GM12878 (cell line): ENCODE measurements around the gene MCFD2. TPM values are rescaled to one million over a fixed set of nuclear protein-coding genes. Genes with fewer than 3 reads are reported as not detected.

ENCODE experiments used
- ATAC-seq: fragments of 200-7000 bp; cut with Tn5 transposase; 3 replicates; pipeline ENCODE4 v1.9.1; 2020; ENCODE audit warnings: mild to moderate bottlenecking, moderate library complexity
- BruUV-seq: library from RNA; stranded (reverse); fragments of 400-500 nt; replicated peaks from 2 replicates; lab custom pipeline; 2021; lab: Mats Ljungman, UMichigan
- CTCF ChIA-PET: fragments of 300-600 bp; sonication (Branson Sonifier 250); formaldehyde crosslinking; extraction: SDS; loops from one replicate; lab custom pipeline; 2021; ENCODE audit warnings: inconsistent platforms; lab: Yijun Ruan, JAX
- POLR2A ChIA-PET: fragments of 350-600 bp; formaldehyde crosslinking; extraction: SDS; loops from one replicate; lab custom pipeline; 2021; ENCODE audit warnings: inconsistent platforms; lab: Charles Lee
- RAD21 ChIA-PET: fragments of 300-600 bp; sonication (Branson Sonifier 250); formaldehyde crosslinking; loops from one replicate; lab custom pipeline; 2023; ENCODE audit warnings: antibody characterized with exemption; ENCODE audit not compliant: unreplicated experiment; lab: Charles Lee
- SMC1A ChIA-PET: fragments of 300-600 bp; sonication (Branson Sonifier 250); formaldehyde crosslinking; loops from one replicate; lab custom pipeline; 2023; ENCODE audit not compliant: unreplicated experiment, uncharacterized antibody; lab: Charles Lee
- DNase-seq: peaks from one replicate; pipeline ENCODE4 v3.0.0-alpha.2; 2011; ENCODE audit warnings: low read depth, low spot score
- FAIRE-seq: peaks from 3 replicates; lab custom pipeline; 2011; peaks lifted over from hg19 to GRCh38; lab: Jason Lieb, UNC
- H2AFZ ChIP-seq: 2 replicates; pipeline ENCODE4 v1.6.0; 2011; ENCODE audit warnings: low read depth, low read length, control low read depth; ENCODE audit not compliant: control insufficient read depth
- H3K27ac ChIP-seq: 2 replicates; pipeline ENCODE4 v1.5.1; 2011; ENCODE audit warnings: control low read depth; ENCODE audit not compliant: control insufficient read depth, insufficient read depth
- H3K27me3 ChIP-seq, 2 experiments: replicated peaks in 1 of 2; 2 replicates each; pipeline versions ENCODE4 v1.6.0 to v1.6.1; 2011; ENCODE audit warnings: low read length in 1 of 2; ENCODE audit not compliant: control insufficient read depth in 2 of 2, insufficient read depth in 2 of 2
- H3K36me3 ChIP-seq, 2 experiments: 2 replicates each; pipeline ENCODE4 v1.5.1; 2011; ENCODE audit warnings: low read length in 1 of 2; ENCODE audit not compliant: control insufficient read depth in 2 of 2, insufficient read depth in 2 of 2
- H3K4me1 ChIP-seq: 2 replicates; pipeline ENCODE4 v1.6.1; 2011; ENCODE audit warnings: mild to moderate bottlenecking, low read length, moderate library complexity, mixed read lengths; ENCODE audit not compliant: control insufficient read depth, insufficient read depth
- H3K4me2 ChIP-seq: 2 replicates; pipeline ENCODE4 v1.6.0; 2011; ENCODE audit warnings: control low read depth; ENCODE audit not compliant: control insufficient read depth, insufficient read depth
- H3K4me3 ChIP-seq: fragments of 200-600 bp; sonication (generic); 2 replicates; pipeline ENCODE4 v1.5.1; 2016
- H3K79me2 ChIP-seq: 2 replicates; pipeline ENCODE4 v1.6.0; 2011; ENCODE audit warnings: low read length; ENCODE audit not compliant: control insufficient read depth, insufficient read depth
- H3K9ac ChIP-seq: 2 replicates; pipeline ENCODE4 v1.8.0; 2011; ENCODE audit warnings: low read length, control low read depth, mixed read lengths; ENCODE audit not compliant: control insufficient read depth, insufficient read depth
- H3K9me3 ChIP-seq: replicated peaks from 3 replicates; pipeline ENCODE4 v1.5.1; 2011; ENCODE audit warnings: mild to moderate bottlenecking, low read length; ENCODE audit not compliant: control insufficient read depth, insufficient read depth
- H4K20me1 ChIP-seq: 2 replicates; pipeline ENCODE4 v1.6.0; 2011; ENCODE audit not compliant: control insufficient read depth, insufficient read depth
- CEBPB ChIP-seq, 2 experiments: fragments of 150-350 bp in 1 of 2; IDR thresholded peaks; 2 replicates each; pipeline ENCODE4 v1.6.1; 2012 to 2014; ENCODE audit warnings: low read depth in 2 of 2, low read length in 2 of 2, borderline replicate concordance in 1 of 2, inconsistent platforms in 1 of 2
- CHD4 ChIP-seq: fragments of 200-600 bp; sonication (generic); IDR thresholded peaks from 2 replicates; pipeline ENCODE4 v1.6.1; 2016; ENCODE audit warnings: mild to moderate bottlenecking
- CUX1 ChIP-seq: IDR thresholded peaks from 2 replicates; pipeline ENCODE4 v1.6.1; 2012; ENCODE audit warnings: improper control_type of control experiment, low read depth, low read length; ENCODE audit not compliant: insufficient replicate concordance
- EGR1 ChIP-seq, 2 experiments: IDR thresholded peaks; 1 replicate in 1 of 2; 2 replicates in 1 of 2; pipeline ENCODE4 v1.6.1; 2011 to 2012; ENCODE audit warnings: low read depth in 2 of 2, low read length in 2 of 2, borderline replicate concordance in 1 of 2, mild to moderate bottlenecking in 1 of 2, moderate library complexity in 1 of 2
- EP300 ChIP-seq, 2 experiments: fragments of 150-350 bp in 1 of 2; IDR thresholded peaks; 2 replicates each; pipeline ENCODE4 v1.6.1; 2011 to 2012; ENCODE audit warnings: low read depth in 2 of 2, low read length in 2 of 2, borderline replicate concordance in 1 of 2, improper control_type of control experiment in 1 of 2, inconsistent platforms in 1 of 2; ENCODE audit not compliant: control insufficient read depth in 1 of 2
- MEF2B ChIP-seq: fragments of 450-650 bp; IDR thresholded peaks from 2 replicates; pipeline ENCODE4 v1.6.1; 2018; ENCODE audit warnings: mild to moderate bottlenecking, moderate library complexity; ENCODE audit not compliant: partially characterized antibody, poor library complexity, severe bottlenecking
- NR2C1 ChIP-seq: fragments of 450-650 bp; IDR thresholded peaks from 2 replicates; pipeline ENCODE4 v1.6.1; 2017; ENCODE audit warnings: antibody characterized with exemption, mild to moderate bottlenecking, moderate library complexity
- NRF1 ChIP-seq: conservative IDR thresholded peaks from 2 replicates; pipeline ENCODE4 v1.6.1; 2011; ENCODE audit warnings: mild to moderate bottlenecking, low read depth, low read length, improper control_type of control experiment
- RAD21 ChIP-seq: IDR thresholded peaks from 2 replicates; pipeline ENCODE4 v1.6.1; 2011; ENCODE audit warnings: mild to moderate bottlenecking, low read depth, low read length, moderate library complexity; ENCODE audit not compliant: insufficient read depth
- SPI1 ChIP-seq: IDR thresholded peaks from 2 replicates; pipeline ENCODE4 v1.6.1; 2011; ENCODE audit warnings: low read depth, mild to moderate bottlenecking, low read length, moderate library complexity, borderline replicate concordance; ENCODE audit not compliant: insufficient read depth
- TBL1XR1 ChIP-seq: IDR thresholded peaks from 2 replicates; pipeline ENCODE4 v1.6.1; 2012; ENCODE audit warnings: low read depth, low read length, improper control_type of control experiment
- WGBS: methylation state at CpG from one replicate; pipeline ENCODE4 v1.1.6; 2016; ENCODE audit warnings: low lambda C conversion rate; ENCODE audit not compliant: insufficient replicate concordance, insufficient coverage; ENCODE audit errors: missing lambda C conversion rate; 5-methylcytosine and 5-hydroxymethylcytosine counted together
- in situ Hi-C: fragments of 300-500 bp; cut with MboI; formaldehyde crosslinking; loops from 9 replicates; pipeline ENCODE4 v1.14.3; 2018; ENCODE audit warnings: mixed read lengths
- intact Hi-C: fragments of 100-400 bp; cut with micrococcal nuclease; formaldehyde crosslinking; loops from one replicate; pipeline ENCODE4 v1.14.2; 2022; ENCODE audit not compliant: unreplicated experiment
- polyA plus RNA-seq, 11 experiments: library from polyadenylated mRNA; depleted of rRNA in 4 of 11; unstranded in 6 of 11; stranded (reverse) in 5 of 11; fragments of >200 nt; fragmentation: Nextera tagmentation in 4 of 11; fragmentation: Illumina TruSeq in 1 of 11; extraction: Ambion mirVana in 4 of 11; extraction: Trizol in 1 of 11; gene quantifications; 1 replicate in 1 of 11; 2 replicates in 10 of 11; pipeline versions ENCODE4 v1.2.1 to v1.2.3, GENCODE V29; 2011 to 2016; ENCODE audit warnings: inconsistent platforms in 2 of 11, missing spikeins in 2 of 11, low read depth in 1 of 11
- total RNA-seq, 4 experiments: library from RNA; depleted of rRNA in 3 of 4; stranded (reverse); fragments of >200 nt in 3 of 4; fragmentation: Illumina TruSeq in 1 of 4; extraction: Trizol in 1 of 4; gene quantifications; 2 replicates each; pipeline versions ENCODE4 v1.2.1 to v1.2.3, GENCODE V29; 2013 to 2021

MCFD2 gene
- total and polyA plus RNA-seq, 10 of the 15 experiments (the other 5 are each of a cell fraction or from before 2014, with no cell fraction given), result 35.0 to 57.3 (median 40.3) TPM

- Histone ChIP-seq H3K27me3 (peaks cover 0 to 3% of the 10 kb centered on the region in 2 experiments; a peak in 3 of 4 replicates), H3K4me2 (no peak overlapping the region), H3K4me3 (no peak overlapping the region), H3K9me3 (no peaks in the 10 kb centered on the region), H3K36me3 (no peaks in the 10 kb centered on the region), H3K4me1 (no peaks in the 10 kb centered on the region), H3K79me2 (no peaks in the 10 kb centered on the region), H3K27ac (no peak overlapping the region), H4K20me1 (no peaks in the 10 kb centered on the region), H2AFZ (no peak overlapping the region), H3K9ac (no peak overlapping the region)
- ATAC-seq, result no peak
- ChIA-PET CTCF (interaction anchor here (0.9 to 1.5 kb wide), 7 partner anchors 8 to 438 kb away, joined by 3 to 5 read pairs (median 4); no protein-coding TSS in a partner anchor), POLR2A (interaction anchor here (0.6 kb wide), 1 partner anchor 429 kb away, joined by 4 read pairs; no protein-coding TSS in a partner anchor), SMC1A (interaction anchor here (1.0 to 1.3 kb wide), 2 partner anchors 239 to 240 kb away, joined by 3 read pairs; no protein-coding TSS in a partner anchor), RAD21 (no interaction called here)
- in situ Hi-C loops, result loop anchor here (5.0 kb wide), 2 partner anchors 233 to 418 kb away; no protein-coding TSS in a partner anchor
- intact Hi-C loops, result loop anchor here (5.0 kb wide), 1 partner anchor 108 kb away; no protein-coding TSS in a partner anchor
- 48% methylated on average over 4 of the region's 4 CpGs for WGBS
- no TSS peak for BruUV-seq
- TF ChIP-seq NRF1 (no peak), CEBPB (IDR thresholded peaks at IDR 0.05; ENCODE audit: borderline replicate concordance in 1 of 2, low read depth in 2 of 2, low read length in 2 of 2) (no peak), EGR1 (IDR thresholded peaks at IDR 0.05; ENCODE audit: borderline replicate concordance in 1 of 2, low read depth in 2 of 2, low read length in 2 of 2) (no peak)
- DNase-seq, result no peak
- FAIRE-seq, result no peak
These were observed 30.2 kb downstream of the MCFD2 start for GRCh38 chr2:46885376-46885775.

- Histone ChIP-seq H3K27ac (no peak overlapping the region), H3K27me3 (peaks cover 0 to 3% of the 10 kb centered on the region in 2 experiments; a peak in 3 of 4 replicates), H3K36me3 (no peaks in the 10 kb centered on the region), H3K4me3 (no peak overlapping the region), H3K9ac (no peak overlapping the region), H3K4me2 (no peak overlapping the region), H3K9me3 (no peaks in the 10 kb centered on the region; the same call in 2 of the 3 replicates), H3K4me1 (peaks cover 6% of the 10 kb centered on the region), H2AFZ (no peak overlapping the region), H4K20me1 (no peaks in the 10 kb centered on the region), H3K79me2 (no peaks in the 10 kb centered on the region)
- POLR2A ChIA-PET, result no interaction called here
- TF ChIP-seq EP300 (IDR thresholded peaks at IDR 0.05; ENCODE audit: borderline replicate concordance in 1 of 2, control insufficient read depth in 1 of 2, low read depth in 2 of 2, low read length in 2 of 2) (no peak), NR2C1 (no peak), SPI1 (no peak), CHD4 (no peak), MEF2B (no peak), TBL1XR1 (no peak), RAD21 (no peak), CUX1 (no peak)
- FAIRE-seq (no peak), DNase-seq (no peak), ATAC-seq (no peak)
- in situ Hi-C loops, result no loop called here
- SMC1A ChIA-PET, result no interaction called here
- BruUV-seq, result no TSS peak
- RAD21 ChIA-PET, result no interaction called here
- intact Hi-C loops, result no loop called here
- CTCF ChIA-PET, result interaction anchor here (1.5 kb wide), 1 partner anchor 11 kb away, joined by 4 read pairs; no protein-coding TSS in a partner anchor
These were observed 36.1 kb downstream of the MCFD2 start for GRCh38 chr2:46879511-46879910.
